K562 (cell line): Measurements from ENCODE around the gene GP1BB. TPM values are rescaled to one million over a fixed set of nuclear protein-coding genes. Genes with fewer than 3 reads are reported as not detected.

Source experiments
- ARID4B ChIP-seq: sonication (generic); formaldehyde crosslinking; IDR thresholded peaks from 2 replicates; pipeline ENCODE4 v1.8.0; 2022; ENCODE audit warnings: mild to moderate bottlenecking, missing genetic modification reagents
- EGR1 ChIP-seq: fragments of 450-650 bp; conservative IDR thresholded peaks from 2 replicates; pipeline ENCODE4 v1.6.1; 2017; ENCODE audit warnings: mild to moderate bottlenecking
- HINFP ChIP-seq: fragments of 450-650 bp; conservative IDR thresholded peaks from 2 replicates; pipeline ENCODE4 v1.6.1; 2016; ENCODE audit warnings: missing genetic modification characterization, low read depth, mild to moderate bottlenecking, control low read depth, missing compliant biosample characterization
- HNRNPH1 ChIP-seq: fragments of 200-400 bp; formaldehyde crosslinking; optimal IDR thresholded peaks from 2 replicates; pipeline ENCODE3; 2017; ENCODE audit warnings: low read depth, mild to moderate bottlenecking, low read length, moderate library complexity
- KDM2B ChIP-seq: fragments of 250-450 bp; sonication (Bioruptor Pico); IDR thresholded peaks from 2 replicates; pipeline ENCODE4 v1.8.0; 2021; ENCODE audit warnings: mild to moderate bottlenecking, moderate library complexity
- MXD1 ChIP-seq: fragments of 250-450 bp; sonication (Bioruptor Pico); IDR thresholded peaks from 2 replicates; pipeline ENCODE4 v1.8.0; 2021; ENCODE audit warnings: borderline replicate concordance, mild to moderate bottlenecking, moderate library complexity; ENCODE audit not compliant: poor library complexity, severe bottlenecking
- MXI1 ChIP-seq: IDR thresholded peaks from 2 replicates; pipeline ENCODE4 v1.6.1; 2011; ENCODE audit warnings: low read depth, mild to moderate bottlenecking, improper control_type of control experiment, low read length
- NR2F6 ChIP-seq: fragments of 450-650 bp; formaldehyde crosslinking; IDR thresholded peaks from 2 replicates; pipeline ENCODE4 v1.4.0; 2020; ENCODE audit warnings: mild to moderate bottlenecking
- NR4A1 ChIP-seq, 2 experiments: fragments of 250-450 bp in 1 of 2; fragments of 450-650 bp in 1 of 2; sonication (Bioruptor Pico) in 1 of 2; IDR thresholded peaks; 2 replicates each; pipeline versions ENCODE4 v1.4.0 to v1.6.1; 2016 to 2020; ENCODE audit warnings: mild to moderate bottlenecking in 2 of 2, missing compliant biosample characterization in 1 of 2, missing genetic modification characterization in 1 of 2, moderate library complexity in 1 of 2
- SIRT6 ChIP-seq: IDR thresholded peaks from one replicate; pipeline ENCODE4 v1.6.1; 2012; ENCODE audit warnings: low read depth, mild to moderate bottlenecking, control low read depth, inconsistent platforms, low read length, moderate library complexity
- THAP12 ChIP-seq: fragments of 250-450 bp; sonication (Bioruptor Pico); IDR thresholded peaks from 2 replicates; pipeline ENCODE4 v1.9.0; 2021; ENCODE audit warnings: mild to moderate bottlenecking, inconsistent platforms
- ZBTB26 ChIP-seq: fragments of 450-650 bp; formaldehyde crosslinking; IDR thresholded peaks from 2 replicates; pipeline ENCODE4 v1.4.0; 2022; ENCODE audit warnings: missing genetic modification characterization
- ZNF263 ChIP-seq: sonication (generic); formaldehyde crosslinking; IDR thresholded peaks from 2 replicates; pipeline ENCODE4 v1.8.0; 2022; ENCODE audit warnings: mild to moderate bottlenecking, missing genetic modification reagents, borderline replicate concordance
- ZNF347 ChIP-seq: fragments of 450-650 bp; formaldehyde crosslinking; IDR thresholded peaks from 2 replicates; pipeline ENCODE4 v1.4.0; 2020; ENCODE audit warnings: low read depth, mild to moderate bottlenecking, moderate library complexity
- ZNF511 ChIP-seq: sonication (generic); formaldehyde crosslinking; IDR thresholded peaks from 2 replicates; pipeline ENCODE4 v1.8.0; 2022; ENCODE audit warnings: mild to moderate bottlenecking, missing genetic modification reagents
- ZNF696 ChIP-seq: fragments of 250-450 bp; sonication (Bioruptor Pico); conservative IDR thresholded peaks from 2 replicates; pipeline ENCODE4 v1.4.0; 2020; ENCODE audit warnings: mild to moderate bottlenecking, moderate library complexity
- polyA plus RNA-seq, 8 experiments: library from polyadenylated mRNA; depleted of rRNA in 4 of 8; stranded (reverse) in 5 of 8; unstranded in 3 of 8; fragments of >200 nt; fragmentation: Nextera tagmentation in 2 of 8; fragmentation: Illumina TruSeq in 1 of 8; extraction: Ambion mirVana in 2 of 8; extraction: Trizol in 1 of 8; gene quantifications; 2 replicates each; pipeline versions ENCODE4 v1.2.1 to v1.2.3, GENCODE V29; 2011 to 2014; ENCODE audit warnings: inconsistent platforms in 1 of 8, missing spikeins in 1 of 8
- total RNA-seq, 7 experiments: library from RNA; depleted of rRNA in 6 of 7; stranded (reverse); fragments of >200 nt in 6 of 7; fragmentation: Illumina TruSeq in 2 of 7; extraction: Trizol in 2 of 7; gene quantifications; 2 replicates each; pipeline versions ENCODE4 v1.2.1 to v1.2.3, GENCODE V29; 2011 to 2021; ENCODE audit warnings: low replicate concordance in 1 of 7

GP1BB gene
- total and polyA plus RNA-seq, 9 of the 15 experiments (the other 6 are each of a cell fraction or from before 2014, with no cell fraction given) = 0.69 to 162 (median 2.8) TPM

- TF ChIP-seq ARID4B (no peak), THAP12 (CRISPR knock-in tag) (peak; percentile 38; the same call in 1 of the 2 replicates), ZNF263 (CRISPR knock-in tag) (no peak), SIRT6 (no peak), ZNF347 (CRISPR knock-in tag) (no peak), ZBTB26 (CRISPR knock-in tag) (no peak), MXD1 (CRISPR knock-in tag) (peak; percentile 54), ZNF511 (CRISPR knock-in tag) (no peak), KDM2B (CRISPR knock-in tag) (peak; percentile 79), ZNF696 (CRISPR knock-in tag) (no peak), NR4A1 (CRISPR knock-in tag; IDR thresholded peaks at IDR 0.05) (no peak), NR4A1 (tag; IDR thresholded peaks at IDR 0.05) (no peak), HINFP (tag) (no peak), EGR1 (peak; percentile 99), HNRNPH1 (no peak), MXI1 (no peak; the same call in 1 of the 2 replicates), NR2F6 (CRISPR knock-in tag) (no peak)
Observed at GRCh38 chr22:19719050-19719482, 4.3 kb upstream of the GP1BB start (continued).
